Naive thymus-derived CD4-positive, alpha-beta T cell (primary cell): ENCODE measurements around the gene MINK1. TPM values are rescaled to one million over a fixed set of nuclear protein-coding genes. Genes with fewer than 3 reads are reported as not detected.

Source experiments
- ATAC-seq: fragments of 150-1000 bp; cut with Tn5 transposase; 2 replicates; pipeline ENCODE4 v1.10.0; 2021; ENCODE audit warnings: mild to moderate bottlenecking, moderate library complexity
- CTCF ChIA-PET: fragments of 350-600 bp; sonication (Branson Sonifier 250); formaldehyde crosslinking; loops from one replicate; lab custom pipeline; 2021; ENCODE audit warnings: antibody characterized with exemption; lab: Charles Lee
- POLR2A ChIA-PET: fragments of 350-600 bp; sonication (Branson Sonifier 250); formaldehyde crosslinking; loops from one replicate; lab custom pipeline; 2021; ENCODE audit warnings: antibody characterized with exemption, inconsistent platforms; lab: Charles Lee
- DNase-seq, 9 donors: peaks; one replicate each; pipeline versions ENCODE4 v3.0.0 to v3.0.0-alpha.2; 2020 to 2022; ENCODE audit warnings: mixed read lengths in 1 of 9
- H3K27ac ChIP-seq: one replicate; pipeline ENCODE4 v1.7.0; 2013; ENCODE audit warnings: mild to moderate bottlenecking, low read depth, low read length, moderate library complexity
- H3K27me3 ChIP-seq, 2 donors: one replicate each; pipeline ENCODE4 v1.7.0; 2013; ENCODE audit warnings: low read length in 2 of 2, mild to moderate bottlenecking in 2 of 2, moderate library complexity in 2 of 2; ENCODE audit not compliant: control insufficient read depth in 2 of 2, insufficient read depth in 2 of 2
- H3K36me3 ChIP-seq, 3 experiments: 1 replicate in 2 of 3; 2 replicates in 1 of 3; pipeline ENCODE4 v1.7.0; 2013; ENCODE audit warnings: low read length in 3 of 3, mild to moderate bottlenecking in 3 of 3, moderate library complexity in 1 of 3; ENCODE audit not compliant: insufficient read depth in 3 of 3, control insufficient read depth in 2 of 3
- H3K4me1 ChIP-seq, 2 donors: one replicate each; pipeline ENCODE4 v1.7.0; 2013; ENCODE audit warnings: low read length in 2 of 2, mild to moderate bottlenecking in 2 of 2, moderate library complexity in 1 of 2; ENCODE audit not compliant: control insufficient read depth in 2 of 2, insufficient read depth in 2 of 2
- H3K4me3 ChIP-seq: 2 replicates; pipeline ENCODE4 v1.7.0; 2013; ENCODE audit warnings: mild to moderate bottlenecking, low read length
- H3K9me3 ChIP-seq, 3 experiments: 1 replicate in 2 of 3; 2 replicates in 1 of 3; pipeline ENCODE4 v1.7.0; 2013; ENCODE audit warnings: low read length in 3 of 3; ENCODE audit not compliant: control insufficient read depth in 2 of 3
- H3K27ac Mint-ChIP-seq, 9 donors: one replicate each; pipeline ENCODE4 v1.8.0; 2020 to 2022; ENCODE audit warnings: mixed read lengths in 9 of 9, mild to moderate bottlenecking in 8 of 9, moderate library complexity in 5 of 9, inconsistent platforms in 2 of 9
- H3K27me3 Mint-ChIP-seq, 5 donors: one replicate each; pipeline ENCODE4 v1.8.0; 2021 to 2022; ENCODE audit warnings: mixed read lengths in 5 of 5, mild to moderate bottlenecking in 1 of 5
- H3K36me3 Mint-ChIP-seq, 5 donors: one replicate each; pipeline ENCODE4 v1.8.0; 2020 to 2022; ENCODE audit warnings: mixed read lengths in 5 of 5, mild to moderate bottlenecking in 3 of 5, inconsistent platforms in 1 of 5
- H3K4me1 Mint-ChIP-seq, 7 donors: one replicate each; pipeline ENCODE4 v1.8.0; 2020 to 2022; ENCODE audit warnings: mixed read lengths in 7 of 7, mild to moderate bottlenecking in 3 of 7, inconsistent platforms in 1 of 7
- H3K4me3 Mint-ChIP-seq, 10 donors: one replicate each; pipeline ENCODE4 v1.8.0; 2020 to 2022; ENCODE audit warnings: mild to moderate bottlenecking in 10 of 10, mixed read lengths in 10 of 10, moderate library complexity in 6 of 10, inconsistent platforms in 2 of 10
- H3K9me3 Mint-ChIP-seq, 11 donors: one replicate each; pipeline ENCODE4 v1.8.0; 2020 to 2022; ENCODE audit warnings: mixed read lengths in 11 of 11, mild to moderate bottlenecking in 4 of 11, inconsistent platforms in 1 of 11, moderate library complexity in 1 of 11
- intact Hi-C, 2 donors: fragments of 100-400 bp; cut with micrococcal nuclease; formaldehyde crosslinking; loops; one replicate each; pipeline ENCODE4 v1.15.1; 2023
- polyA plus RNA-seq, 2 donors: library from polyadenylated mRNA; unstranded; fragments of 300-500 nt; fragmentation: Illumina TruSeq; gene quantifications; one replicate each; pipeline ENCODE4 v1.2.3, GENCODE V29; 2021
- total RNA-seq, 6 experiments: library from RNA in 5 of 6; stranded (reverse) in 5 of 6; gene quantifications; 1 replicate in 5 of 6; 2 replicates in 1 of 6; pipeline ENCODE4 v1.2.3 and lab custom pipeline; 2021 to 2026

The MINK1 gene
- total and polyA plus RNA-seq, 7 experiments from 2014 or later, result 8.3 to 142 (median 102) TPM

GRCh38 chr17:4807605-4808377 lies 25.3 kb upstream of the MINK1 start:
- Mint-ChIP-seq H3K36me3 (peaks cover 0 to 11% (median 5%) of the 10 kb centered on the region in 5 donors), H3K27me3 (peaks cover 0 to 7% (median 0%) of the 10 kb centered on the region in 5 donors), H3K9me3 (no peaks in the 10 kb centered on the region), H3K4me3 (peak overlapping the region; percentile 57 to 88 (median 78)), H3K4me1 (peaks cover 7 to 23% (median 19%) of the 10 kb centered on the region in 7 donors), H3K27ac (peak overlapping the region in 6 of 9 donors; percentile 0 to 78 (median 62))
- intact Hi-C loops, result loop anchor here (1.0 to 5.0 kb wide), 7 partner anchors 11 to 97 kb away; partner anchors contain the start of genes MED11 (in 2 of the 2), MINK1 (in 2 of the 2), PSMB6 (in 2 of the 2) and ARRB2 (in 1 of the 2)
- H3K9me3 ChIP-seq, result no peaks in the 10 kb centered on the region
- H3K4me1 ChIP-seq, result peaks cover 0 to 5% of the 10 kb centered on the region in 2 donors
- peaks cover 0 to 6% (median 0%) of the 10 kb centered on the region in 3 experiments for H3K36me3 ChIP-seq
- DNase-seq (no peak), ATAC-seq (no peak)
- CTCF ChIA-PET, result no interaction called here
- H3K27ac ChIP-seq, result peak overlapping the region; percentile 79
- POLR2A ChIA-PET, result interaction anchor here (0.9 to 3.3 kb wide), 5 partner anchors 11 to 132 kb away, joined by 3 to 16 read pairs (median 12); partner anchors contain the start of genes ARRB2, PSMB6, RNF167 and SLC25A11
- no peak overlapping the region for H3K4me3 ChIP-seq
- no peaks in the 10 kb centered on the region for H3K27me3 ChIP-seq

DNA sequence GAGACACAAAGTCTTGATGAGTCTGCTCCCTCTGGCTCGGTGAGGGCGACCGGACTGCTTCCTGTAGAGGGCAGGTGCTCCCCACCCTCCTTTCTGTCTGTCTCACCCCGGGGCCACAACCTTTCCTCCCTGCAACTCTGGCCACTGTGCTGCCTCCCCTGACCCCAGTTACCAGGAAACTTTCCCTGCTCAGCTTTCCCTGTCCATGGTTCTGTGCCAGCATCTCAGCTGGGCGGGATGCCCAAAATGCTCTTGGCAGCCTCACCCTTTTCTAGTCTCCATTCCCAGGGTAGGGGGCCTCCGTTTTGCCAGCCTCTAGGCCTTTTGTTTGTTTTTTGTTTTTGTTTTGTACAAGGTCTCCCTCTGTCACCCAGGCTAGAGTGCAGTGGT lies 24.8 kb upstream of the MINK1 start:
- ChIA-PET CTCF (no interaction called here), POLR2A (interaction anchor here (0.8 to 2.5 kb wide), 3 partner anchors 52 to 131 kb away, joined by 3 to 13 read pairs (median 3); partner anchors contain the start of genes ARRB2, RNF167 and SLC25A11)
- no peak overlapping the region for H3K27ac ChIP-seq
- H3K27ac Mint-ChIP-seq, result peak overlapping the region in 5 of 9 donors; percentile 0 to 89 (median 67)
- H3K4me1 Mint-ChIP-seq, result peaks cover 7 to 23% (median 19%) of the 10 kb centered on the region in 7 donors
- H3K4me3 Mint-ChIP-seq, result peak overlapping the region; percentile 57 to 88 (median 76)
- peaks cover 0 to 5% of the 10 kb centered on the region in 2 donors for H3K4me1 ChIP-seq
- H3K9me3 Mint-ChIP-seq, result no peaks in the 10 kb centered on the region
- no peaks in the 10 kb centered on the region for H3K27me3 ChIP-seq
- H3K36me3 ChIP-seq, result peaks cover 0 to 6% (median 0%) of the 10 kb centered on the region in 3 experiments
- H3K4me3 ChIP-seq, result no peak overlapping the region
- DNase-seq (no peak), ATAC-seq (no peak)
- peaks cover 0 to 11% (median 5%) of the 10 kb centered on the region in 5 donors for H3K36me3 Mint-ChIP-seq
- H3K9me3 ChIP-seq, result no peaks in the 10 kb centered on the region
- intact Hi-C loops, result loop anchor here in 1 of 2 donors (5.0 kb wide), 1 partner anchor 79 kb away; no protein-coding TSS in a partner anchor
- peaks cover 0 to 7% (median 0%) of the 10 kb centered on the region in 5 donors for H3K27me3 Mint-ChIP-seq

DNA sequence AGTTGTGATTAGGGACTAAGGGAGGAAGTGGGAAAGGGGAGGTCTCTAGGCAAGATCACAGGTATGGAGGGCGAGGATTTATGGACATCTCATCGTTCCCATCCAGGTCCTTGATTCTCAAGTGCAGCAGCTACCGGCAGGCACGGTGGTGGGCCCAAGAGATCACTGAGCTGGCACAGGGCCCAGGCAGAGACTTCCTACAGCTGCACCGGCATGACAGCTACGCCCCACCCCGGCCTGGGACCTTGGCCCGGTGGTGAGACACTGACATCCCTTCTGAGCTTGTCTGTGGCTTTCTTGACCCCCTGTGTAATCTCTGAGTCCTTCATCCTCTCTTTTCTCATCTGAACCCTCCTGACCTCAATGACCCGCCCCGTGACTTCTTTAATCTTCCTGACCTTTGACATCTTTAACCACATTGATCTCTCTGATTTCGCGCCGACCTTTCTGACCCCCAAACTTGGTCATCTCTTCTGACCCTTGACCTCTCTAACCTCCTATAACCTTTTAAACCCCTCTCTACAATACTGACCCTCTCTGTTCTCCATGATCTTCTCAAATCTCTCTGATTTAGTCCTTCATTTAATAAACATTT lies 22.3 kb upstream of the MINK1 start:
- no peak overlapping the region for H3K4me3 ChIP-seq
- Mint-ChIP-seq H3K4me3 (peak overlapping the region in 2 of 10 donors; percentile 14 to 35), H3K36me3 (peaks cover 0 to 11% (median 8%) of the 10 kb centered on the region in 5 donors), H3K4me1 (peaks cover 7 to 24% (median 19%) of the 10 kb centered on the region in 7 donors), H3K27me3 (peaks cover 0 to 6% (median 0%) of the 10 kb centered on the region in 5 donors), H3K9me3 (no peaks in the 10 kb centered on the region), H3K27ac (no peak overlapping the region)
- no peaks in the 10 kb centered on the region for H3K27me3 ChIP-seq
- ATAC-seq, result no peak
- POLR2A ChIA-PET, result interaction anchor here (0.6 kb wide), 1 partner anchor 72 kb away, joined by 4 read pairs; no protein-coding TSS in a partner anchor
- peaks cover 0 to 9% (median 0%) of the 10 kb centered on the region in 3 experiments for H3K36me3 ChIP-seq
- peaks cover 0 to 5% of the 10 kb centered on the region in 2 donors for H3K4me1 ChIP-seq
- CTCF ChIA-PET, result no interaction called here
- no peak for DNase-seq
- intact Hi-C loops, result no loop called here
- no peak overlapping the region for H3K27ac ChIP-seq
- no peaks in the 10 kb centered on the region for H3K9me3 ChIP-seq

- Mint-ChIP-seq H3K4me1 (peaks cover 7 to 20% (median 13%) of the 10 kb centered on the region in 7 donors), H3K27me3 (no peaks in the 10 kb centered on the region), H3K4me3 (no peak overlapping the region), H3K9me3 (no peaks in the 10 kb centered on the region), H3K36me3 (peaks cover 0 to 11% (median 8%) of the 10 kb centered on the region in 5 donors), H3K27ac (no peak overlapping the region)
- POLR2A ChIA-PET, result no interaction called here
- Histone ChIP-seq H3K4me3 (no peak overlapping the region), H3K4me1 (no peaks in the 10 kb centered on the region), H3K9me3 (no peaks in the 10 kb centered on the region), H3K36me3 (peaks cover 0 to 11% (median 0%) of the 10 kb centered on the region in 3 experiments), H3K27ac (no peak overlapping the region), H3K27me3 (no peaks in the 10 kb centered on the region)
- intact Hi-C loops, result no loop called here
- CTCF ChIA-PET, result no interaction called here
- ATAC-seq, result no peak
- DNase-seq, result no peak
Observed at GRCh38 chr17:4811471-4811870, 21.7 kb upstream of the MINK1 start.

GRCh38 chr17:4812690-4813089 lies 20.4 kb upstream of the MINK1 start:
- Histone ChIP-seq H3K4me3 (no peak overlapping the region), H3K27me3 (no peaks in the 10 kb centered on the region), H3K27ac (no peak overlapping the region), H3K36me3 (peaks cover 0 to 18% (median 0%) of the 10 kb centered on the region in 3 experiments), H3K4me1 (no peaks in the 10 kb centered on the region), H3K9me3 (no peaks in the 10 kb centered on the region)
- Mint-ChIP-seq H3K36me3 (peaks cover 0 to 13% (median 9%) of the 10 kb centered on the region in 5 donors), H3K4me1 (peaks cover 7 to 18% (median 12%) of the 10 kb centered on the region in 7 donors), H3K27me3 (no peaks in the 10 kb centered on the region), H3K9me3 (no peaks in the 10 kb centered on the region), H3K4me3 (no peak overlapping the region), H3K27ac (no peak overlapping the region)
- intact Hi-C loops, result no loop called here
- ChIA-PET CTCF (interaction anchor here (0.6 to 0.7 kb wide), 2 partner anchors 72 to 440 kb away, joined by 7 read pairs; no protein-coding TSS in a partner anchor), POLR2A (no interaction called here)
- ATAC-seq (no peak), DNase-seq (no peak)

DNA sequence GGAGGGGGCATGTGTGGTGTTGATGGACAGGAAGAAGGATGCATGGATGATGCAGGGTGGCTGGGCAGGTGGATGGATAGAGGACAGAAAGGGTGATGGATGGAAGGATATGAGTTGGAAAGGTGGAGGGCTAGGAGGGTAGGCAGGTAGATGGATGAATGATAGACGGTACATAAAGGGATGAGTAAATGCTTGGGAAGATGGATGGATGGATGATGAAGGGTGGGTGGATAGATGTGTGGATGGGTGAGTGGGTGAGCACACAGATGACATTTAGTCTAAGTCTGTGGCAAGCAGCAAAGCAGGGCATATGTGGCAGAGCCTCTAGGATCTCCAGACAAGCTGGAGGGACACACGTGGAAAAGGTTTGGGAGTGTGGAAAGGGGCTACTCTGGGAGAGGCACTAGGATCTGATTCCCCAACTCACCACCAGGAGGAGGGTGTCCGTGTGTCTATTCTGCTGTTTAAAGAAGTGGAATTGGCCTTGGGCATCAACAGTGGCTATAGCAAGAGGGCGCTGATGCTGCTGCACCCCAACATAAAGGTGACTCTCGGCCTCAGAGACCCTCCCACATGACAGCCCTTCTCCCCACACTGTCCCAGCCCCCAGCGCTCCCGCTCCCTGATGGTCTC lies 18.0 kb upstream of the MINK1 start:
- Histone ChIP-seq H3K27me3 (no peaks in the 10 kb centered on the region), H3K4me3 (no peak overlapping the region), H3K9me3 (no peaks in the 10 kb centered on the region), H3K36me3 (peaks cover 0 to 17% (median 0%) of the 10 kb centered on the region in 3 experiments), H3K27ac (no peak overlapping the region), H3K4me1 (no peaks in the 10 kb centered on the region)
- H3K36me3 Mint-ChIP-seq, result peaks cover 0 to 14% (median 8%) of the 10 kb centered on the region in 5 donors
- CTCF ChIA-PET, result no interaction called here
- DNase-seq (no peak), ATAC-seq (no peak)
- no peaks in the 10 kb centered on the region for H3K27me3 Mint-ChIP-seq
- POLR2A ChIA-PET, result no interaction called here
- H3K27ac Mint-ChIP-seq, result no peak overlapping the region
- peaks cover 0 to 9% (median 0%) of the 10 kb centered on the region in 7 donors for H3K4me1 Mint-ChIP-seq
- no peaks in the 10 kb centered on the region for H3K9me3 Mint-ChIP-seq
- H3K4me3 Mint-ChIP-seq, result no peak overlapping the region
- intact Hi-C loops, result no loop called here
